Measurements from ENCODE around the gene KLK2.

KLK2 gene

GRCh38 chr19:50928831-50929230, 55.6 kb downstream of the KLK2 start:
- DNase-seq: no peak

All from cerebellar nuclear complex (tissue), 1 donor.